Gastrocnemius medialis (tissue), 4 donors: ENCODE data around the gene SERINC3.

Source experiments
- CTCF ChIP-seq, 5 experiments: fragments of 450-650 bp in 3 of 5; fragments of 200-600 bp in 2 of 5; sonication (generic) in 2 of 5; IDR thresholded peaks in 4 of 5; conservative IDR thresholded peaks in 1 of 5; 1 replicate in 4 of 5; 2 replicates in 1 of 5; pipeline ENCODE4 v1.5.1; 2016 to 2019; ENCODE audit warnings: antibody characterized with exemption in 5 of 5, mild to moderate bottlenecking in 3 of 5, moderate library complexity in 3 of 5
- POLR2A ChIP-seq, 2 donors: fragments of 450-650 bp; IDR thresholded peaks; one replicate each; pipeline ENCODE4 v1.6.1; 2017; ENCODE audit warnings: antibody characterized with exemption in 2 of 2, mild to moderate bottlenecking in 2 of 2, moderate library complexity in 2 of 2

DNA sequence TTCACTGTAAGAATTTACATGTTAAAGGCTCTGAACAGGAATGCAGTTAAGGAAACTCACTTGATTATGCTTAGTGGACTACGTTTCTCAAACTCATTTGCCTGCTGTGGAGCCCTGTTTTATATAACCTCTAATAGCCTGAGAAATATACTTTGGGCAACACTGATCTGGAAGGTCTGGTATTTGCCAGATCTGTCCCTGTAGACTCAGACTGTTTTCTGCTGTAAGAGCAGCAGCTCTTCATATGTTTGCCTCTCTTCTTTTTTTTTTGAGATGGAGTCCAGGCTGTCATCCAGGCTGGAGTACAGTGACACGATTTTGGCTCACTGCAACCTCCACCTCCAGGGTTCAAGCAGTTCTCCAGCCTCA is 36.1 kb downstream of the SERINC3 start:
- TF ChIP-seq CTCF (IDR thresholded peaks at IDR 0.05 in 4 of 5, conservative IDR thresholded peaks at IDR 0.05 in 1 of 5): no peak
- TF ChIP-seq POLR2A (IDR thresholded peaks at IDR 0.05): no peak
